GM21723 (cell line): ENCODE measurements around the gene RHOA.
"Not testable (repeated sequence)": the region's sequence is repeated elsewhere in the genome, so short reads cannot be mapped to it uniquely, and the experiment has no call there.

ENCODE experiments used
- ATAC-seq: cut with Tn5 transposase; IDR thresholded peaks from one replicate; pipeline ENCODE4 v1.9.1; 2021; ENCODE audit warnings: mild to moderate bottlenecking, moderate library complexity; ENCODE audit not compliant: unreplicated experiment

Gene RHOA

GRCh38 chr3:49412632-49413337, 1.0 kb upstream of the RHOA start:
- no peak for ATAC-seq

- ATAC-seq: peak; percentile 31
Measured at GRCh38 chr3:49411535-49411967, 225 bp downstream of the RHOA start.

DNA sequence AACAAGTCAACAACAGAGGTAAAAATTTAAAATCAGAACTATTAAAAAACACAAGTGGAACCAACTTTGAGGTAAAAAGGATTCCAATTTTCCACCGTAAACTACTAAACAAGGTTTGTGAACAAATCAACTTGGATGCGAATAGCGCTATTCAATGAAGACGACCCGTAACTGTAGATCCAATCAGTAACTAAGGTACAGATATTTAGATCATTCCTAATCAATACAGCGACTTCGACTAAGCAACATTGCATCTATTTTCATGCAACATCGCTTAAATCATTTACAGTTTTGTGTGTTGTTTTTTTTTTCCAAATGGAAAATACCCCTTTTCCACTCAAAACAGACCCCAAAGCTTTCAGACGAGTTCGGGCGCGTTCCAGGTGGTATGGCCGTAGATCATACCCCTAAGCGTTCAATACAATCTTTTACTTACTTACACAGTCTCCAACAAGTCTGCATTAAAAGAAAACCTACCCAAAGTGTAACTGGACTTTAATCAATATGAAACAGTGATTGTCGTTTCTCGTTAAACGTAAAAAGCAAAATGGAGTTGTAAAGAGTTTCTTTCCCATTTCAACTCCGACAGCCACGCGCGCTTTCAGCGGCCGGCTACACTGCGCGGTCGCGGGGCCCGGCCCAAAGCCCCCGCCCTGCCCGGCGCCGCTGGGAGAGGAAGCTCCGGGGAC, 786 bp downstream of the RHOA start:
- ATAC-seq: no peak

DNA sequence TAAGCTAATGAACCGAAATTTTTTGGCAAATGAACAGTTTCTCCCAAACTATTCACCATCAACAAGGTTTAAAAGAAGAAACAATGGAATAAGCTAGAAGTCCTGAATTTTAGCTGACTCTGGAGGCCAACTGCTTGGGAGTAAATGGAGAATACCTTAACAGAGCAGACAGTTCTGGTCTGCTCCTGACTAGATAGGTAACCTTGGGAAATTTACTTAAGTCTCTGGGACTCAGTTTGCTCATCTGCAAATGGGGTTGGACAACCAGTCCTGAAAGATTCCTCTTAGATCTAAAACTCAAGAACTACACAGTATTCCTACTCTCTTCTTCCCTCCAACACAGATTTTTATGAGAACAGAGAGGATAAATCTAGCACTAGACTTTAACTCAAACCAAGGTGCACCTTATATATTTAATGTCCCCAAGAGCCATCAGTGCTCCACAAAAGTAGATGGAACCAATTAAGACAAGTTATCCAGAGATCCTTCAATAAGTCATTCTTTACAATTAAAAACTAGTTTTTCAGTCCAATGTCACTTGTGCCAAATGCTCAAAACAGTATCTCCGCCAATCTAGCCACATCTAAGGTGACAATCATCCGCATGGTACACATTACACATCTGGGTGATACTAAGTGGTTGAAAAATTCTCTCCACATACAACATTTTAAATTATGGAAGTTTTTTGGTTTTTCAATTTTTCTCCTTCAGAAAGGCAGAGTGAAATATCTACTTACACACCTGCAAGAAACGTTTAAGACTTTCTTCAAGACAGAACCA, 1.5 kb downstream of the RHOA start:
- no peak for ATAC-seq

- no peak for ATAC-seq
Measured at GRCh38 chr3:49406571-49407565, 4.9 kb downstream of the RHOA start.

DNA sequence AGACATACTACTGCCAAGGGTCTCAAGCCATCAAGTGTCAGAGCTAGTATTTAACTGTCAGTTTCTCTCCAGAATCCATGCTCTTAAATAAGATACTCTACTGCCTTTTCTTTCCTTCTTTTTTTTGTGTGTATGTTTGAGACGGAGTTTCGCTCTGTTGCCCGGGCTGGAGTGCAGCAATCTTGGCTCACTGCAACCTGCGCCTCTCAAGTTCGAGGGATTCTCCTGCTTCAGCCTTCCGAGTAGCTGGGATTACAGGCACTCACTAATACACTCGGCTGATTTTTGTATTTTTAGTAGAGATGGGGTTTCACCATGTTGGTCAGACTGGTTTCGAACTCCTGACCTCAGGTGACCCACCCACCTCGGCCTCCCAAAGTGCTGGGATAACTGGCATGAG, 6.2 kb downstream of the RHOA start:
- not testable (repeated sequence) for ATAC-seq

GRCh38 chr3:49403891-49404290, 7.9 kb downstream of the RHOA start:
- no peak for ATAC-seq

GRCh38 chr3:49401766-49402165, 10.0 kb downstream of the RHOA start:
- ATAC-seq: no peak

DNA sequence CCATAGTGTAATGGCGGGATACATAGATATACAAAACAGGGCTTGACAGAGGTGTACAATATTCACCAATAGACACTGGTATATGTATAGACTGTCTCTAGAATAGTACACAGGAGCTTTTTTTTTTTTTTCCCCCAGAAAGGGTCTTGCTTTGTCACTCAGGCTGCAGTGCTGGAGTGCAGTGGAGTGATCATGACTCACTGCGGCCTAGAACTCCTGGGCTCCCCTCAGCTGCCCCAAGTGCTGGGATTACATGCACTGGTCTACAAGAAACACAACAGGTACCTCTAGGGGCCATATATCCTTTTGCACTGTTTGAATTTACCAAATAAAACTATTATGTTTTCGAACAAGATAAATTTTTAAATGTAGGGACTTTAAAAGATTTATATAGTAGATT, 12.3 kb downstream of the RHOA start:
- ATAC-seq: no peak

DNA sequence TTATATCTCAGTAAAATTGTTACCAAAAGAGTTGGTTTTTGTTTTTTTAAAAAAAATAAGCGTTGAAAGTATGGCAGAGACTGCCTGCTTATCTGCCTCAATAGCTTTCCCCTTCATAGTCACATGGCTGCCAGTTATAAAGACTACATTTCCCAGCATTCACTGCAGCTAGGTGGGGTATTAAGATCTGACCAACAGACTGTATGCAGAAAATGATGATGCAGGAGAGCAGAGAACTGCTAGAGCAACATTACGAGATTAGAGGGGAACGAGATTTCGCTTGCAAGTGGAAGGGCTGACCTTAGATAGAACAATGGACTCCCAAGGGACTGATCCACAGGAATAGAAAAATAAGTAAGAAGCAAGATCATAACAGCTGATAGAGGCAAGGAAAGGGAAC, 14.3 kb downstream of the RHOA start:
- ATAC-seq: no peak

GRCh38 chr3:49391310-49391709, 20.5 kb downstream of the RHOA start:
- ATAC-seq: not testable (repeated sequence)

GRCh38 chr3:49389297-49389696, 22.5 kb downstream of the RHOA start:
- no peak for ATAC-seq

GRCh38 chr3:49388289-49388820, 23.4 kb downstream of the RHOA start:
- no peak for ATAC-seq

DNA sequence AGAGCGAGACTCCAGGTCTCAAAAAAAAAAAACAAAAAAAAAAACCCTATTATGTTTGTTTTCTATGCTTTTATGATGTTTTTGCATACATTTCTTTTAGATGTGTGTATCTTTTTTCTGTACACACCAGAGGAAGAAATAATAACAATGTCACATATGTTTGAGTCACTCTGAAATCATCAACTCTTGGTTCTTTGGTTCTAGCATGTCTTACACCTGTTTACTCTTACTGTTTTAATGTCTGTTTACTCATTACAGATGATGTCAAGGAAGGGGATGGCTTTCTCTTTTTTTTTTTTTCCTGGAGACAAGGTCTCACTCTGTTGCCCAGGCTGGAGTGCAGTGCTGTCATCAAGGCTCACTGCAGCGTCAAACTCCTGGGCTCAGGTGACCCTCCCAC, 24.1 kb downstream of the RHOA start:
- ATAC-seq: no peak

DNA sequence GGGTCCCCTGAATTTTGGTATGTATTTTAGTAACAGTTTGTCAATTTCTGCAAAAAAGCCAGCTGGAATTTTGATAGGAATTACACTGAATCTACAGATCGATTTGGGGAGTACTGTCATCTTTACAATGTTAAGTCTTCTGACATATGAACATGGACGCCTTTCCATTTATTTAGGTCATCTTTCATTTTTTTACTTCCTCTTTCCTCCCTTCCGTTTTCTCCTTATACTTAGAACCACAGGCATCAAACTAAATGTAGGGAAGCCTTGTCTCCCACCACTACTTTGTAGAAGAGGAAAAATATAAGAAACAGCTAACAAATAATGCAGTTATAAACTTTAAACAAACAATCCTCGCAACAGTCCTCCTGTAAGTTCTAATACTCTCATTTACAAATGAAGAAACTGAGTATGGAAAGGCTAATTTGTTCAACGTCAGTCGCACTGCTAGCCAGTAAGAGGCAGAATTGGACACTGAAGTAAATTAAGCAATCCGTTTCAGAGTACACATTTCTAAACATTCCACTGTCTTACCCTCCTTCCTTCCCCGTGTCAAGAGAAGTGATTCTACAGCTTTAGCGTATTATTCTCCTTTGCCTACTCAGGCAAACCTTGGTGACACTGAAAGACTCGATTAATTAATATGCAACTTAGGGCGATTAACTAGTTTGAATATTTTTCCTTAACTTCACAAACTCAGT, 25.6 kb downstream of the RHOA start:
- no peak for ATAC-seq

DNA sequence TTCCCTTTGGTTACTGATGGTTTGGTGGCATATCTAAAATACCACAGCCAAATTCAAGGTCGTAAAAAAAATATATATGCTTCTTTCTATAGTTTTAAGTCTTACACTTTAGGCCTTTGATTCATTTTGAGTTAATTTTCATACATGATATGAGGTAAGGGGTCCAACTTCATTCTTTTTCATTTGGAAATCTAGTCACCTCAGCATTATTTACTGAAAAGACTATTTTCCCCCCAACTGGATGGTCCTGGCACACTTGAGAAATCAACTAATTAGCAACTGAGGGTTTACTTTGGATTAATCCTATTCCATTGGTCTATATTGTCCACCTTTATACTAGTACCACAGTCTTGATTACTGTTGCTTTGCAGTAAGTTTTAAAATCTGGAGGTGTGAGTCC, 26.2 kb downstream of the RHOA start:
- no peak for ATAC-seq

- no peak for ATAC-seq
Measured at GRCh38 chr3:49383387-49383786, 28.4 kb downstream of the RHOA start.

DNA sequence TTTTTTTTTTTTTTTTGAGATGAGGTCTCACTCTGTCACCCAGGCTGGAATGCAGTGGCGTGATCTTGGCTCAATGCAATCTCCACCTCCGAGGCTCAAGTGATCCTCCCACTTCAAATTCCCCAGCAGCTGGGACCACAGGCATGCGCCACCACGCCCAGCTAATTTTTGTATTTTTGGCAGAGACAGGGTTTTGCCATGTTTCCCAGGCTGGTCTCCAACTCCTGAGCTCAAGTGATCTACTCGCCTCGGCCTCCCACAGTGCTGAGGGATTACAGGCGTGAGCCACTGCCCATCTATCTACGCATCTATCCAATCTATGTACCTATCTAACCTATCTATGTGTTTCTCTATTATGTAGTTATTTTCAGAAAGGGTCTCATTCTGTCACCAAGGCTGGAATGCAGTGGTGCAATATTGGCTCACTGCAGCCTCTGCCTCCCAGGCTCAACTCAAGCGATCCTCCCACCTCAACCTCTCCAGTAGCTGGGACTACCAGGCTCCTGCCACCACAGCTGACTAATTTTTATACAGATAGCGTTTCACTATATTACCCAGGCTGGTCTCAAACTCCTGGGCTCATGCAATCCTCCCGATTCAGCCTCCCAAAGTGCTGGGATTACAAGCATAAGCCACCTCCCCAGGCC, 33.4 kb downstream of the RHOA start:
- no peak for ATAC-seq

DNA sequence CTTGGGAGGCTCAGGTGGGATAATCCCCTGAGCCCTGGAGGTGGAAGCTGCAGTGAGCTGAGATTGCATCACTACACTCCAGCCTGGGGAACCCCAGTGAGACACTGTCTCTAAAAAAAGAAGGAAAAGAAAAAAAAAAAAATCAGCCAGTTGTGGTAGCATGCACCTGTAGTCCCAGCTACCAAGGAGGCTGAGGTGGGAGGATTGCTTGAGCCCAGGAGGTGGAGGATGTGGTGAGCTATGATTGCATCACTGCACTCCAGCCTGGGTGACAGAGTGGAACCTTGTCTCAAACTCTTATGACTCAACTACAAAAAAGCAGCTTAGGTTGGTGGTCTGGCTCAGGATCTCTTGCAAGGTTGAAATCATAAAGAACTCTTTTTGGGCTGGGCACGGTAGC, 34.3 kb downstream of the RHOA start:
- ATAC-seq: peak; percentile 59
